Trophoblast cell (in vitro differentiated cells and primary cell): ENCODE results near the gene RHOXF1.
"Not testable (repeated sequence)": the region's sequence is repeated elsewhere in the genome, so short reads cannot be mapped to it uniquely, and the experiment has no call there.

Source experiments
- DNase-seq, 2 donors: peaks; one replicate each; pipeline ENCODE4 v3.0.0-alpha.2; 2016
- H2AFZ ChIP-seq: 2 replicates; pipeline ENCODE4 v1.6.1; 2013; ENCODE audit warnings: low read length, moderate library complexity, mild to moderate bottlenecking; ENCODE audit not compliant: insufficient read depth, poor library complexity
- H2AK5ac ChIP-seq: 2 replicates; pipeline ENCODE4 v1.6.1; 2013; ENCODE audit warnings: mild to moderate bottlenecking, low read length
- H2BK120ac ChIP-seq: 2 replicates; pipeline ENCODE4 v1.6.1; 2013; ENCODE audit warnings: low read length, mild to moderate bottlenecking, moderate library complexity; ENCODE audit not compliant: insufficient read depth, poor library complexity
- H2BK12ac ChIP-seq: 2 replicates; pipeline ENCODE4 v1.6.1; 2013; ENCODE audit warnings: mild to moderate bottlenecking, low read length, moderate library complexity
- H2BK5ac ChIP-seq: 2 replicates; pipeline ENCODE4 v1.6.1; 2013; ENCODE audit warnings: low read length, low read depth, moderate library complexity, mild to moderate bottlenecking; ENCODE audit not compliant: poor library complexity
- H3K14ac ChIP-seq: 2 replicates; pipeline ENCODE4 v1.6.1; 2013; ENCODE audit warnings: mild to moderate bottlenecking, low read length
- H3K18ac ChIP-seq: 2 replicates; pipeline ENCODE4 v1.6.1; 2013; ENCODE audit warnings: mild to moderate bottlenecking, low read length
- H3K23ac ChIP-seq: 2 replicates; pipeline ENCODE4 v1.6.1; 2013; ENCODE audit warnings: low read length
- H3K27ac ChIP-seq: 2 replicates; pipeline ENCODE4 v1.5.1; 2013; ENCODE audit warnings: low read depth, mild to moderate bottlenecking, inconsistent platforms, low read length, moderate library complexity
- H3K27me3 ChIP-seq: 2 replicates; pipeline ENCODE4 v1.6.1; 2013; ENCODE audit warnings: inconsistent platforms, mild to moderate bottlenecking, low read length, moderate library complexity; ENCODE audit not compliant: insufficient read depth
- H3K36me3 ChIP-seq, 2 experiments: 1 replicate in 1 of 2; 2 replicates in 1 of 2; pipeline ENCODE4 v1.6.1; 2013; ENCODE audit warnings: low read length in 2 of 2, mild to moderate bottlenecking in 2 of 2, moderate library complexity in 1 of 2; ENCODE audit not compliant: insufficient read depth in 2 of 2, control insufficient read depth in 1 of 2
- H3K4ac ChIP-seq: 2 replicates; pipeline ENCODE4 v1.6.1; 2013; ENCODE audit warnings: low read depth, mild to moderate bottlenecking, low read length, moderate library complexity
- H3K4me1 ChIP-seq, 2 experiments: 1 replicate in 1 of 2; 2 replicates in 1 of 2; pipeline ENCODE4 v1.6.1; 2013; ENCODE audit warnings: low read length in 2 of 2, mild to moderate bottlenecking in 2 of 2, moderate library complexity in 1 of 2; ENCODE audit not compliant: insufficient read depth in 2 of 2, control insufficient read depth in 1 of 2
- H3K4me2 ChIP-seq: 2 replicates; pipeline ENCODE4 v1.6.1; 2013; ENCODE audit warnings: inconsistent platforms, mild to moderate bottlenecking, low read length, moderate library complexity
- H3K4me3 ChIP-seq: 2 replicates; pipeline ENCODE4 v1.5.1; 2013; ENCODE audit warnings: mild to moderate bottlenecking, low read depth, low read length, inconsistent platforms
- H3K79me1 ChIP-seq: one replicate; pipeline ENCODE4 v1.6.1; 2013; ENCODE audit warnings: low read length
- H3K79me2 ChIP-seq: 2 replicates; pipeline ENCODE4 v1.6.1; 2013; ENCODE audit warnings: low read length, mild to moderate bottlenecking; ENCODE audit not compliant: control insufficient read depth, insufficient read depth, poor library complexity
- H3K9ac ChIP-seq: 2 replicates; pipeline ENCODE4 v1.6.1; 2013; ENCODE audit warnings: mild to moderate bottlenecking, low read length
- H3K9me3 ChIP-seq: 2 replicates; pipeline ENCODE4 v1.6.1; 2013; ENCODE audit warnings: low read depth, mild to moderate bottlenecking, control low read depth, inconsistent platforms, low read length; ENCODE audit not compliant: insufficient read depth
- H4K12ac ChIP-seq: 2 replicates; pipeline ENCODE4 v1.6.1; 2013; ENCODE audit warnings: low read depth, mild to moderate bottlenecking, low read length, moderate library complexity
- H4K8ac ChIP-seq: 2 replicates; pipeline ENCODE4 v1.6.1; 2013; ENCODE audit warnings: low read depth, mild to moderate bottlenecking, low read length, moderate library complexity
- H4K91ac ChIP-seq: one replicate; pipeline ENCODE4 v1.6.1; 2013; ENCODE audit warnings: low read depth, mild to moderate bottlenecking, low read length, moderate library complexity
- WGBS: extraction: QIAGEN DNeasy Blood & Tissue Kit; methylation state at CpG from one replicate; pipeline ENCODE4 v1.1.7; 2013; ENCODE audit warnings: missing lambda C conversion rate; ENCODE audit not compliant: insufficient read length, insufficient coverage; ENCODE audit errors: extremely low coverage; 5-methylcytosine and 5-hydroxymethylcytosine counted together

The RHOXF1 gene

GRCh38 chrX:120147537-120147936 is 31.8 kb upstream of the RHOXF1 start:
- no peak overlapping the region for H3K4ac ChIP-seq
- no peak overlapping the region for H3K23ac ChIP-seq
- no peaks in the 10 kb centered on the region for H3K79me1 ChIP-seq
- H3K4me1 ChIP-seq: peaks cover 0 to 5% of the 10 kb centered on the region in 2 experiments
- no peak overlapping the region for H2AK5ac ChIP-seq
- H3K4me3 ChIP-seq: no peak overlapping the region
- no peak overlapping the region for H2BK12ac ChIP-seq
- H3K79me2 ChIP-seq: no peaks in the 10 kb centered on the region
- H4K91ac ChIP-seq: no peak overlapping the region
- H3K4me2 ChIP-seq: no peak overlapping the region
- no peak overlapping the region for H4K8ac ChIP-seq
- peaks cover 0 to 3% of the 10 kb centered on the region in 2 experiments for H3K36me3 ChIP-seq
- H3K14ac ChIP-seq: no peak overlapping the region
- no peak overlapping the region for H2BK120ac ChIP-seq
- H3K27me3 ChIP-seq: no peaks in the 10 kb centered on the region
- no peak overlapping the region for H3K18ac ChIP-seq
- H3K9ac ChIP-seq: no peak overlapping the region
- no CpG with 5 or more reads among the region's 8 CpGs for WGBS
- peaks cover 9% of the 10 kb centered on the region for H3K9me3 ChIP-seq
- H2BK5ac ChIP-seq: no peak overlapping the region
- H4K12ac ChIP-seq: no peak overlapping the region
- H2AFZ ChIP-seq: no peak overlapping the region
- no peak overlapping the region for H3K27ac ChIP-seq
- no peak for DNase-seq

DNA sequence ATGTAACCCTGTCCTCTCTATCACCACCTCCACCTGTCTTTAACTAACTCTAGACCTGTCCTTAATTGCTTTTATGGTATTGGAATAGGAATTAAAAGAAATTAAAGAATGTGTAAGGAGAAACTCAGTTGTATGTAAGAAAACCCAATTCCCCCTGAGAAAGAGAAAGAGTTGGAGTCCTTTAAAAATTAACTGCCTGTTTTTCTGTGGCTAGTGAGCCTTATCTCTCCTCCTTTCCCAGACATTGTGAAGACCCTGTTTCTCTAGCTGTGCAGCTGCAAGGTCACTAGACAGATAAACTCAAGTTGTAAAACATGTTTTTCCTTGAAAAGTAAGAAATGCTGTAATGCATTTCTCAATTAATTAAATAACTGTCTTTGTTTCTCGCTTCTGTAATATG is 30.6 kb upstream of the RHOXF1 start:
- not testable (repeated sequence) for H3K4me3 ChIP-seq, H4K8ac ChIP-seq, H2AK5ac ChIP-seq, H2BK5ac ChIP-seq, H3K27ac ChIP-seq, H3K9ac ChIP-seq, DNase-seq, H3K4me1 ChIP-seq, H3K4me2 ChIP-seq, H3K79me2 ChIP-seq, H3K27me3 ChIP-seq, H3K4ac ChIP-seq, H3K14ac ChIP-seq, H3K79me1 ChIP-seq, H2AFZ ChIP-seq, H2BK120ac ChIP-seq, H2BK12ac ChIP-seq, H3K36me3 ChIP-seq, H3K18ac ChIP-seq, H4K91ac ChIP-seq, H3K23ac ChIP-seq, H4K12ac ChIP-seq, H3K9me3 ChIP-seq
- no CpG with 5 or more reads among the region's 1 CpG for WGBS

DNA sequence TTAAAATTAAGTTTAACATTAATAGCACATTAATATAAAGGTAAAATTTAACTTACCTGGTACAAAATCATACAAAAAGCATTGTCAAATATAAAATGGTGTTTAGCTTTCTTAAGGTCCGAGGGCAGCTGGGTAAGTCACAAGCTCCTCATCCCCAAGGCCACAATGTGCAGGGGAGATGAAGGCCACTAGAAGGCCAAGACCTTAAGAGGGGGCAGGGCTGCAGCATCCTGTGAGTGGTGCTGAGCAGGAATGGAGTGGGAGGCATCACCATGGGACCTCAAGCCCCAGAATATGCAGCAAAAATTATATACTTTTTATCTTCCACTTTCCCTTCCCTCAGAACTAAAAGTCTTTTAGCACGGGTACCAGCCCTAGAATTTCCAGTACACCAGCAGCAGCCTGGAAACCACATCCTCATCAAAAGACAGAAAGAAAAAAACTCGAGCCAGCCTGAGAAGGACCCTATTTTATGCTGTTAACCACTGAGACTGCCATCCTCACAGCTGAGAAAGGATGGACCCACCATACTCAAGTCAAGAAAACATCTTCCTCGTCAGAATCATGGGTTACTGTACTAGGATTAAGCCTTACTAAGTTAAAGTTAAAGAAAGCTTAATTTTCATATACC is 29.7 kb upstream of the RHOXF1 start:
- H4K12ac ChIP-seq: no peak overlapping the region
- peaks cover 9% of the 10 kb centered on the region for H3K9me3 ChIP-seq
- H3K4me1 ChIP-seq: peaks cover 0 to 5% of the 10 kb centered on the region in 2 experiments
- H3K18ac ChIP-seq: no peak overlapping the region
- H2BK12ac ChIP-seq: no peak overlapping the region
- H4K91ac ChIP-seq: no peak overlapping the region
- no peak overlapping the region for H3K23ac ChIP-seq
- no peak overlapping the region for H3K4me2 ChIP-seq
- no peak overlapping the region for H3K14ac ChIP-seq
- no peak overlapping the region for H3K4me3 ChIP-seq
- H2BK5ac ChIP-seq: no peak overlapping the region
- H2AK5ac ChIP-seq: peak overlapping the region; percentile 37
- no CpG with 5 or more reads among the region's 4 CpGs for WGBS
- no peaks in the 10 kb centered on the region for H3K79me2 ChIP-seq
- H3K79me1 ChIP-seq: no peaks in the 10 kb centered on the region
- H3K27ac ChIP-seq: no peak overlapping the region
- peaks cover 0 to 3% of the 10 kb centered on the region in 2 experiments for H3K36me3 ChIP-seq
- no peak overlapping the region for H4K8ac ChIP-seq
- DNase-seq: no peak
- H3K9ac ChIP-seq: no peak overlapping the region
- H3K4ac ChIP-seq: no peak overlapping the region
- H2AFZ ChIP-seq: no peak overlapping the region
- H3K27me3 ChIP-seq: no peaks in the 10 kb centered on the region
- no peak overlapping the region for H2BK120ac ChIP-seq

DNA sequence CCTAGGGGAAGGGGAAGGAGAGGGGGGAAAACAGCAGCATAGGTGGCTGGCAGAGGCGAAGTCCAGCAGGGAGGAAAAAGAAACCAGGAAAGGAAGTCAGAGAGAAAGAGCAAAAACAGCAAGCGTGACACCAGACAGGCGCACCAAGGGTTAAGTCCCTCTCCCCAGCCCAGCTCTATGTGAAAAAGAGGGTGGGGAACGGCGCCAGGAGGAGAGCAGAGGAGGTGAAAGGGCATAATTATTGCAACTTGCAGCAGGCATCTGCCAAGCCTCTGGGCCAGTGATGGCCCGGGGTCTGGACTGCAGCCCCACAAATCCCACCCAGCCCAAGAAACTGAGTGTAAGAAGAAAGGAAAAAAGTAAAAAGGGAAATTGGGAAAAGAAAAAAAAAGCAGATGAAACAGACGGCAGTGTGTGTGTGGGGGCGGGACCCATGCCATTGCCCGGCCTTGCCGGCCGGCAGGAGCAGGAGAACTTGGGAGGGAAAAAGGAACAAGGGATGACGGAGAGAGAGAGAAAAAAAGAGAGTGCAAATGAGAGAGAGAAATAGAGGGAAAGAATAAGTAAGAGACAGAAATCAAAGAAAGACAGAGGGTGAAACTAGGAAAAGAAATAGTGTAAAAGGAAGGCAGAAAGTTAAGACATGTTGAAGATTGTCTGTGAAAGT is 28.6 kb upstream of the RHOXF1 start:
- peaks cover 9% of the 10 kb centered on the region for H3K9me3 ChIP-seq
- no peak overlapping the region for H3K4ac ChIP-seq
- H2AK5ac ChIP-seq: no peak overlapping the region
- no peak overlapping the region for H3K27ac ChIP-seq
- no peak overlapping the region for H4K12ac ChIP-seq
- no CpG with 5 or more reads among the region's 12 CpGs for WGBS
- H4K91ac ChIP-seq: peak overlapping the region; percentile 47
- H3K79me2 ChIP-seq: no peaks in the 10 kb centered on the region
- peak overlapping the region; percentile 44 for H3K4me2 ChIP-seq
- H3K27me3 ChIP-seq: no peaks in the 10 kb centered on the region
- H2BK120ac ChIP-seq: no peak overlapping the region
- H2BK12ac ChIP-seq: no peak overlapping the region
- H2BK5ac ChIP-seq: no peak overlapping the region
- H3K36me3 ChIP-seq: peaks cover 0 to 3% of the 10 kb centered on the region in 2 experiments
- H3K14ac ChIP-seq: no peak overlapping the region
- no peak overlapping the region for H3K4me3 ChIP-seq
- H2AFZ ChIP-seq: no peak overlapping the region
- H4K8ac ChIP-seq: no peak overlapping the region
- H3K4me1 ChIP-seq: peaks cover 0 to 5% of the 10 kb centered on the region in 2 experiments
- H3K23ac ChIP-seq: no peak overlapping the region
- H3K79me1 ChIP-seq: no peaks in the 10 kb centered on the region
- H3K9ac ChIP-seq: no peak overlapping the region
- no peak overlapping the region for H3K18ac ChIP-seq
- DNase-seq: no peak
